Esophagus squamous epithelium (tissue), 5 donors: ENCODE results near the gene OXCT2. TPM values are rescaled to one million over a fixed set of nuclear protein-coding genes. Genes with fewer than 3 reads are reported as not detected.

Experiments used
- DNase-seq: peaks from one replicate; lab custom pipeline; 2025; lab: John Stamatoyannopoulos, UW
- H3K27ac ChIP-seq, 4 donors: fragments of 200-600 bp; sonication (generic); one replicate each; pipeline ENCODE4 v1.5.1; 2016 to 2019; ENCODE audit warnings: mild to moderate bottlenecking in 1 of 4
- H3K27me3 ChIP-seq, 4 donors: fragments of 200-600 bp; sonication (generic); 1 replicate in 3 of 4; 2 replicates in 1 of 4; pipeline versions ENCODE4 v1.5.1 to v1.6.0; 2017 to 2021; ENCODE audit warnings: antibody characterized with exemption in 1 of 4
- H3K36me3 ChIP-seq, 3 donors: fragments of 200-600 bp; sonication (generic); one replicate each; pipeline ENCODE4 v1.5.1; 2016 to 2019
- H3K4me1 ChIP-seq, 3 donors: fragments of 200-600 bp; sonication (generic); one replicate each; pipeline ENCODE4 v1.5.1; 2017 to 2019
- H3K4me3 ChIP-seq, 4 donors: fragments of 200-600 bp; sonication (generic); 1 replicate in 3 of 4; 2 replicates in 1 of 4; pipeline ENCODE4 v1.5.1; 2016 to 2019; ENCODE audit warnings: mild to moderate bottlenecking in 2 of 4, moderate library complexity in 1 of 4
- H3K9me3 ChIP-seq, 3 donors: fragments of 200-600 bp; sonication (generic); one replicate each; pipeline ENCODE4 v1.5.1; 2016 to 2019
- POLR2A ChIP-seq, 4 donors: fragments of 450-650 bp; IDR thresholded peaks; one replicate each; pipeline ENCODE4 v1.6.1; 2017; ENCODE audit warnings: antibody characterized with exemption in 4 of 4, mild to moderate bottlenecking in 4 of 4, moderate library complexity in 3 of 4
- WGBS, 2 donors: methylation state at CpG; one replicate each; pipeline ENCODE4 v1.1.5; 2018; 5-methylcytosine and 5-hydroxymethylcytosine counted together
- intact Hi-C: fragments of 100-400 bp; cut with DNase I; formaldehyde crosslinking; loops from one replicate; pipeline ENCODE4 v1.15.0; 2022
- total RNA-seq, 4 donors: library from RNA; depleted of rRNA; stranded (reverse); fragments of >200 nt; gene quantifications; one replicate each; pipeline ENCODE4 v1.1.0, GENCODE V29; 2016
- TF ChIP-seq, protein P1 (sequence below), 6 experiments: fragments of 450-650 bp in 4 of 6; fragments of 200-600 bp in 2 of 6; sonication (generic) in 2 of 6; IDR thresholded peaks; one replicate each; pipeline ENCODE4 v1.5.1; 2016 to 2019; ENCODE audit warnings: antibody characterized with exemption in 6 of 6, mild to moderate bottlenecking in 4 of 6, moderate library complexity in 4 of 6
- donor health status: DM: yes; HTN: yes; CAD: no.

The OXCT2 gene
- total RNA-seq, 4 donors from 2014 or later, result 0.19 to 0.48 TPM; not detected in 2

DNA sequence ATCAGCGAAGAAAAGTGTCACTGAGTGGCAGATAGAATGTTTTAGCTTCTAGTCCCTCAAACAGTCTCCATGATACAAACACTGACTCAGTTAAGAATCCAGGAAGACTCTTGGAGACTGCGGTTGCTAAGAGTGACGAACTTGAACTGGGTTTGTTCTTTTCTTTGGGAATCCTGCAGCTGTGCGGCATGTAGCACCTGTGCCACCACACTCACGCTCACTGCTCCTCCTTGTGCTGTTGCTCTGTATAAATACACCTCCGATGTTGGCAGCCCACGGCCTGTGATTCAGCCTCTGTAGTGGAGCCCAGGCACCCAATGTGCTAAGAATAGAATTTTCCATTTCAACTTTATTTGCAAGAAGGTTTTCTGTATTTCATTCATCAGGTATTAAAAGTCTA, 38.0 kb downstream of the OXCT2 start:
- peaks cover 0 to 70% (median under 1%) of the 10 kb centered on the region in 4 donors for H3K27me3 ChIP-seq
- TF ChIP-seq, protein P1, sequence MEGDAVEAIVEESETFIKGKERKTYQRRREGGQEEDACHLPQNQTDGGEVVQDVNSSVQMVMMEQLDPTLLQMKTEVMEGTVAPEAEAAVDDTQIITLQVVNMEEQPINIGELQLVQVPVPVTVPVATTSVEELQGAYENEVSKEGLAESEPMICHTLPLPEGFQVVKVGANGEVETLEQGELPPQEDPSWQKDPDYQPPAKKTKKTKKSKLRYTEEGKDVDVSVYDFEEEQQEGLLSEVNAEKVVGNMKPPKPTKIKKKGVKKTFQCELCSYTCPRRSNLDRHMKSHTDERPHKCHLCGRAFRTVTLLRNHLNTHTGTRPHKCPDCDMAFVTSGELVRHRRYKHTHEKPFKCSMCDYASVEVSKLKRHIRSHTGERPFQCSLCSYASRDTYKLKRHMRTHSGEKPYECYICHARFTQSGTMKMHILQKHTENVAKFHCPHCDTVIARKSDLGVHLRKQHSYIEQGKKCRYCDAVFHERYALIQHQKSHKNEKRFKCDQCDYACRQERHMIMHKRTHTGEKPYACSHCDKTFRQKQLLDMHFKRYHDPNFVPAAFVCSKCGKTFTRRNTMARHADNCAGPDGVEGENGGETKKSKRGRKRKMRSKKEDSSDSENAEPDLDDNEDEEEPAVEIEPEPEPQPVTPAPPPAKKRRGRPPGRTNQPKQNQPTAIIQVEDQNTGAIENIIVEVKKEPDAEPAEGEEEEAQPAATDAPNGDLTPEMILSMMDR (IDR thresholded peaks at IDR 0.05), result no peak
- TF ChIP-seq POLR2A (IDR thresholded peaks at IDR 0.05), result no peak
- no peak for DNase-seq
- intact Hi-C loops, result no loop called here
- no peak overlapping the region for H3K27ac ChIP-seq
- no peak overlapping the region for H3K4me3 ChIP-seq
- H3K9me3 ChIP-seq, result no peaks in the 10 kb centered on the region
- H3K4me1 ChIP-seq, result peaks cover 0 to 1% (median 0%) of the 10 kb centered on the region in 3 donors
- no peaks in the 10 kb centered on the region for H3K36me3 ChIP-seq
- WGBS, 2 donors, result 25 to 54% methylated on average over 7 of the region's 7 CpGs

DNA sequence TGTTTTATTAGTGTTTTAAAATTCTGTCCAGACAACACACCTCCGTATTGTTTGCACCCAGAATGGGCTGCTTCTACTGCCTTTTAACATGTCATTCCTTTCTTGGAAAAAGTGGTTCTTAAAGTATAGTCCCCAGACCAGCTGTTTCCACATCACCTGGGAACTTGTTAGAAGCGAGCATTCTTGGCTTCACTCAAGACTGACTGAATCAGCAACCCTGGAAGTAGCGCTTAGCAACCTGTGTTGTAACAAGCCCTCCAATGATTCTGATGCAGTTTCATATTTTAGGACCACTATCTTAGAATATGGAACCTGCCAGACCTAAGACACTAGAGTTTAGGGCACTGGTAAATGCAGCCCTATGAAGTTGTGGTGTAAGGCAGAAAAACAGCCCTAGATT, 38.4 kb downstream of the OXCT2 start:
- Histone ChIP-seq H3K4me3 (no peak overlapping the region), H3K9me3 (no peaks in the 10 kb centered on the region), H3K27me3 (peaks cover 0 to 75% (median 3%) of the 10 kb centered on the region in 4 donors), H3K36me3 (no peaks in the 10 kb centered on the region), H3K27ac (no peak overlapping the region), H3K4me1 (no peaks in the 10 kb centered on the region)
- TF ChIP-seq, protein P1 (IDR thresholded peaks at IDR 0.05), result no peak
- TF ChIP-seq POLR2A (IDR thresholded peaks at IDR 0.05), result no peak
- 60 to 63% methylated on average over 3 of the region's 3 CpGs for WGBS, 2 donors
- intact Hi-C loops, result no loop called here
- DNase-seq, result no peak

DNA sequence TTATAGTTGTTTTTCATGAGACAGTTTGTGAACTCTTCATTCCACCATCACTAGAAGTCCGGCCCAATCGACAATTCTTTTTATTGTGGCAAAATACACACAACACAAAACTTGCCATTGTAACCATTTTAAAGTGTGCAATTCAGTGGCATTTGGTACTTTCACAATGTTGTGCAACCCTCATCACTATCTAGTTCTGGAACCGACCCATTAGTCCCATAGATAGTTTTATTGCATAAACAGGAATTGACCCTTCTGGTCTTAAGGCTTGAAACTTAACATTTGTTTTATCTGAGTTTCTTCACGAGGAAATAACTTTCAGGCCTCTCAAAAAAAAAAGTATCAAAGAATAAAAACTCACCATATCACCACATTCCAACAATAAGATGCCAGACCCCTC, 41.3 kb downstream of the OXCT2 start:
- Histone ChIP-seq H3K4me3 (no peak overlapping the region), H3K4me1 (no peaks in the 10 kb centered on the region), H3K9me3 (no peaks in the 10 kb centered on the region), H3K36me3 (no peaks in the 10 kb centered on the region), H3K27ac (no peak overlapping the region), H3K27me3 (peaks cover 0 to 91% (median 6%) of the 10 kb centered on the region in 4 donors)
- 55 to 69% methylated on average over 3 to 4 of the region's 4 CpGs for WGBS, 2 donors
- intact Hi-C loops, result loop anchor here (10.0 kb wide), 1 partner anchor 125 kb away; no protein-coding TSS in a partner anchor
- TF ChIP-seq, protein P1 (IDR thresholded peaks at IDR 0.05), result no peak
- TF ChIP-seq POLR2A (IDR thresholded peaks at IDR 0.05), result no peak
- DNase-seq, result no peak

DNA sequence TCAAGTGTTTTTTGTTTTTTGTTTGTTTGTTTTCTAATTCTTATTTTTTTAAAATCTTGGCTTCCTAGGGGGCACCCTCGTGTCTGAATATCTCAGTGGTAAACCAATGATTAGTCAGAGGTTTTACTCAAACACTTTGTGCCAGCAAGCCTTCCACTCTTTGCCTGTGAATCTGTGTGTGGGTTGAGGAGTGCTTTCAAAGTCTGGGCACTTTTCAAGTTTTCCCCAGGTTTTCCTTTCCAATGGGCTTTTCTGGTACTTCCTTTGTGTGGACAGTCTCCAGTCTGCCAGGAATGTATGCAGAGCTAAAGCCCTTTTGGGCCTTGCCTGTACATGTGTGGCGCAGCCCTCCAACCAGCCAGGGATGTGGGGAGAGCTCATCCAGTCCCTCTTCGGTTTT, 42.1 kb downstream of the OXCT2 start:
- 31 to 44% methylated on average over 3 of the region's 3 CpGs for WGBS, 2 donors
- no peaks in the 10 kb centered on the region for H3K36me3 ChIP-seq
- no peaks in the 10 kb centered on the region for H3K9me3 ChIP-seq
- no peak overlapping the region for H3K4me3 ChIP-seq
- no peaks in the 10 kb centered on the region for H3K4me1 ChIP-seq
- intact Hi-C loops, result loop anchor here (10.0 kb wide), 1 partner anchor 124 kb away; no protein-coding TSS in a partner anchor
- no peak overlapping the region for H3K27ac ChIP-seq
- no peak for TF ChIP-seq POLR2A (IDR thresholded peaks at IDR 0.05)
- TF ChIP-seq, protein P1 (IDR thresholded peaks at IDR 0.05), result no peak
- H3K27me3 ChIP-seq, result peaks cover 0 to 91% (median 6%) of the 10 kb centered on the region in 4 donors
- DNase-seq, result no peak

DNA sequence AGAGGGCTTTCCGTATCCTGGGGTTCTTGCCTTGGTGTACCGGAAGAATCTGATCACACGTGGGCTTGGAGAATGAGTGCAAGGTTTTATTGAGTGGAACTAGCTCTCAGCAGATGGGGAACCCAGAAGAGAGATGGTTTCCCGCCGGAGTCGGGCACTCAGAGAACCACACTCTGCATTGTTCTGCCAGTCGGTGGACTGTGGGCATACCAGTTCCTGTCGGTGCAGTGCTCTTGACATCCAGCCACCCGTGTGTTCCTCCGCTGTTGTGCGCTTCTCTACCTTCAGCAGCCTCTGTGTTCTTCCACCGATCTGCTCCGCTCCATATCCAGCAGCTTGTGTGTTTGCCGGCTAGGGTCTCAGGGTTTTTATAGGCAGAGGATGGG, 43.2 kb downstream of the OXCT2 start:
- WGBS, 2 donors, result 74 to 79% methylated on average over 4 to 10 of the region's 14 CpGs
- no peak for DNase-seq
- no peak for TF ChIP-seq POLR2A (IDR thresholded peaks at IDR 0.05)
- TF ChIP-seq, protein P1 (IDR thresholded peaks at IDR 0.05), result no peak
- no peak overlapping the region for H3K4me3 ChIP-seq
- intact Hi-C loops, result loop anchor here (10.0 kb wide), 1 partner anchor 123 kb away; no protein-coding TSS in a partner anchor
- H3K4me1 ChIP-seq, result no peaks in the 10 kb centered on the region
- H3K9me3 ChIP-seq, result no peaks in the 10 kb centered on the region
- H3K27me3 ChIP-seq, result peaks cover 0 to 81% (median 6%) of the 10 kb centered on the region in 4 donors
- H3K36me3 ChIP-seq, result no peaks in the 10 kb centered on the region
- H3K27ac ChIP-seq, result no peak overlapping the region
